ENCODE results near the gene EXOC6B.

Gene EXOC6B

GRCh38 chr2:72157871-72158771, 667.7 kb downstream of the EXOC6B start:
- no peak for TF ChIP-seq CTCF (conservative IDR thresholded peaks at IDR 0.05; ENCODE audit: low read length)

GRCh38 chr2:72156872-72157271, 669.0 kb downstream of the EXOC6B start:
- no peak for TF ChIP-seq CTCF (conservative IDR thresholded peaks at IDR 0.05; ENCODE audit: low read length)
- no peak for DNase-seq (ENCODE audit: low read depth)
- H3K4me3 ChIP-seq (ENCODE audit: low read length): no peak overlapping the region

More at GRCh38 chr2:72157871-72158771, 667.7 kb downstream of the EXOC6B start:
- no peak for DNase-seq (ENCODE audit: low read depth)
- no peak overlapping the region for H3K4me3 ChIP-seq (ENCODE audit: low read length)

- no peak for TF ChIP-seq CTCF (conservative IDR thresholded peaks at IDR 0.05; ENCODE audit: low read length)
- no peak overlapping the region for H3K4me3 ChIP-seq (ENCODE audit: low read length)
- no peak for DNase-seq (ENCODE audit: low read depth)
Observed at GRCh38 chr2:72155737-72156136, 670.1 kb downstream of the EXOC6B start.

- DNase-seq (ENCODE audit: low read depth): no peak
- no peak overlapping the region for H3K4me3 ChIP-seq (ENCODE audit: low read length)
- no peak for TF ChIP-seq CTCF (conservative IDR thresholded peaks at IDR 0.05; ENCODE audit: low read length)
Observed at GRCh38 chr2:72155151-72155550, 670.7 kb downstream of the EXOC6B start.

GRCh38 chr2:72154386-72154975, 671.4 kb downstream of the EXOC6B start:
- DNase-seq (ENCODE audit: low read depth): no peak
- TF ChIP-seq CTCF (conservative IDR thresholded peaks at IDR 0.05; ENCODE audit: low read length): no peak
- no peak overlapping the region for H3K4me3 ChIP-seq (ENCODE audit: low read length)

- no peak for TF ChIP-seq CTCF (conservative IDR thresholded peaks at IDR 0.05; ENCODE audit: low read length)
- no peak for DNase-seq (ENCODE audit: low read depth)
Observed at GRCh38 chr2:72153924-72154323, 671.9 kb downstream of the EXOC6B start.

More at GRCh38 chr2:72153924-72154323, 671.9 kb downstream of the EXOC6B start:
- H3K4me3 ChIP-seq (ENCODE audit: low read length): no peak overlapping the region

All from AG10803 (cell line).